Measurements from ENCODE around the gene ABCD2.
"Not testable (repeated sequence)": the region's sequence is repeated elsewhere in the genome, so short reads cannot be mapped to it uniquely, and the experiment has no call there.

DNA sequence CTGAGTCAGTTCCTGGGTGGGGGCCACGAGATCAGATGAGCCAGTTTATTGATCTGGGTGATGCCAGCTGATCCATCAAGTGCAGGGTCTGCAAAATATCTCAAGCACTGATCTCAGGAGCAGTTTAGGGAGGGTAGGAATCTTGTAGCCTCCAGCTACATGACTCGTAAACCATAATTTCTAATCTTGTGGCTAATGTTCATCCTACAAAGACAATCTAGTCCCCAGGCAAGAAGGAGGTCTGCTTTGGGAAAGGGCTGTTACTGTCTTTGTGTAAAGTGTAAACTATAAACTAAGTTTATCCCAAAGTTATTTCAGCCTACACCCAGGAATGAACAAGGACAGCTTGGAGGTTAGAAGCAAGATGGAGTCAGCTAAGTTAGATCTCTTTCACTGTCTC, 75.4 kb downstream of the ABCD2 start:
- TF ChIP-seq, protein P1, sequence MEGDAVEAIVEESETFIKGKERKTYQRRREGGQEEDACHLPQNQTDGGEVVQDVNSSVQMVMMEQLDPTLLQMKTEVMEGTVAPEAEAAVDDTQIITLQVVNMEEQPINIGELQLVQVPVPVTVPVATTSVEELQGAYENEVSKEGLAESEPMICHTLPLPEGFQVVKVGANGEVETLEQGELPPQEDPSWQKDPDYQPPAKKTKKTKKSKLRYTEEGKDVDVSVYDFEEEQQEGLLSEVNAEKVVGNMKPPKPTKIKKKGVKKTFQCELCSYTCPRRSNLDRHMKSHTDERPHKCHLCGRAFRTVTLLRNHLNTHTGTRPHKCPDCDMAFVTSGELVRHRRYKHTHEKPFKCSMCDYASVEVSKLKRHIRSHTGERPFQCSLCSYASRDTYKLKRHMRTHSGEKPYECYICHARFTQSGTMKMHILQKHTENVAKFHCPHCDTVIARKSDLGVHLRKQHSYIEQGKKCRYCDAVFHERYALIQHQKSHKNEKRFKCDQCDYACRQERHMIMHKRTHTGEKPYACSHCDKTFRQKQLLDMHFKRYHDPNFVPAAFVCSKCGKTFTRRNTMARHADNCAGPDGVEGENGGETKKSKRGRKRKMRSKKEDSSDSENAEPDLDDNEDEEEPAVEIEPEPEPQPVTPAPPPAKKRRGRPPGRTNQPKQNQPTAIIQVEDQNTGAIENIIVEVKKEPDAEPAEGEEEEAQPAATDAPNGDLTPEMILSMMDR (IDR thresholded peaks at IDR 0.05; ENCODE audit: poor library complexity, severe bottlenecking), result not testable (repeated sequence)
- TF ChIP-seq SMC3 (conservative IDR thresholded peaks at IDR 0.05; ENCODE audit: poor library complexity); RAD21 (conservative IDR thresholded peaks at IDR 0.05); TAF1 (IDR thresholded peaks at IDR 0.05; ENCODE audit: low read depth); MXI1 (conservative IDR thresholded peaks at IDR 0.05; ENCODE audit: poor library complexity, severe bottlenecking): not testable (repeated sequence)
